H1 (cell line): ENCODE results near the gene BNC2. TPM values are rescaled to one million over a fixed set of nuclear protein-coding genes. Genes with fewer than 3 reads are reported as not detected.

Experiments
- CTCF ChIA-PET: fragments of 300-600 bp; sonication (Branson Sonifier 250); formaldehyde crosslinking; loops from one replicate; lab custom pipeline; 2021; ENCODE audit not compliant: partially characterized antibody; lab: Charles Lee
- POLR2A ChIA-PET: fragments of 300-600 bp; sonication (Branson Sonifier 250); formaldehyde crosslinking; loops from one replicate; lab custom pipeline; 2021; ENCODE audit warnings: inconsistent platforms; ENCODE audit not compliant: partially characterized antibody; lab: Charles Lee
- DNase-seq, 2 experiments: peaks; one replicate each; pipeline versions ENCODE4 v3.0.0 to v3.0.0-alpha.2; 2010 to 2022; ENCODE audit warnings: low spot score in 2 of 2, low read depth in 1 of 2, mixed read lengths in 1 of 2
- FAIRE-seq: peaks from 2 replicates; lab custom pipeline; 2011; peaks lifted over from hg19 to GRCh38; lab: Jason Lieb, UNC
- H2AFZ ChIP-seq: 2 replicates; pipeline ENCODE4 v1.8.1; 2012; ENCODE audit warnings: low read length, inconsistent platforms
- H2AK5ac ChIP-seq: 2 replicates; pipeline ENCODE4 v1.6.1; 2013; ENCODE audit warnings: low read depth, low read length
- H2BK120ac ChIP-seq: replicated peaks from 2 replicates; pipeline ENCODE3; 2013; ENCODE audit warnings: low read depth, low read length, inconsistent platforms
- H2BK12ac ChIP-seq: 2 replicates; pipeline ENCODE4 v1.6.1; 2013; ENCODE audit warnings: low read depth, low read length
- H2BK15ac ChIP-seq: 2 replicates; pipeline ENCODE4 v1.6.1; 2013; ENCODE audit warnings: low read length
- H2BK20ac ChIP-seq: 2 replicates; pipeline ENCODE4 v1.6.1; 2013; ENCODE audit warnings: low read length
- H2BK5ac ChIP-seq: 2 replicates; pipeline ENCODE4 v1.6.1; 2013; ENCODE audit warnings: low read depth, low read length
- H3K14ac ChIP-seq: 2 replicates; pipeline ENCODE4 v1.6.1; 2013; ENCODE audit warnings: inconsistent platforms; ENCODE audit not compliant: insufficient read length
- H3K18ac ChIP-seq: 2 replicates; pipeline ENCODE4 v1.6.1; 2013; ENCODE audit warnings: low read length; ENCODE audit errors: extremely low read depth
- H3K23ac ChIP-seq: 2 replicates; pipeline ENCODE4 v1.6.1; 2013; ENCODE audit warnings: inconsistent platforms; ENCODE audit not compliant: insufficient read length
- H3K23me2 ChIP-seq: 2 replicates; pipeline ENCODE4 v1.6.1; 2013; ENCODE audit warnings: low read depth, low read length
- H3K27ac ChIP-seq: 2 replicates; pipeline ENCODE4 v1.6.1; 2011; ENCODE audit warnings: low read depth, low read length, inconsistent platforms
- H3K27me3 ChIP-seq, 4 experiments: replicated peaks in 1 of 4; 1 replicate in 1 of 4; 2 replicates in 3 of 4; pipeline versions ENCODE4 v1.6.1 to v1.8.1; 2011 to 2013; ENCODE audit warnings: low read length in 3 of 4, mild to moderate bottlenecking in 3 of 4, inconsistent platforms in 2 of 4, mixed read lengths in 2 of 4, moderate library complexity in 1 of 4; ENCODE audit not compliant: control insufficient read depth in 3 of 4, insufficient read depth in 3 of 4; ENCODE audit errors: extremely low read depth in 1 of 4
- H3K36me3 ChIP-seq, 4 experiments: 2 replicates each; pipeline versions ENCODE4 v1.6.1 to v1.8.1; 2011 to 2013; ENCODE audit warnings: mild to moderate bottlenecking in 4 of 4, low read length in 3 of 4, moderate library complexity in 2 of 4, control low read depth in 1 of 4, inconsistent platforms in 1 of 4; ENCODE audit not compliant: insufficient read depth in 4 of 4, control insufficient read depth in 2 of 4
- H3K4ac ChIP-seq: replicated peaks from 2 replicates; pipeline ENCODE3; 2013; ENCODE audit warnings: low read length, low read depth, mixed read lengths, inconsistent platforms; ENCODE audit not compliant: insufficient read length
- H3K4me1 ChIP-seq, 4 experiments: replicated peaks in 1 of 4; 1 replicate in 1 of 4; 2 replicates in 3 of 4; pipeline versions ENCODE4 v1.6.1 to v1.8.1; 2011 to 2013; ENCODE audit warnings: low read length in 3 of 4, inconsistent platforms in 2 of 4, mixed read lengths in 1 of 4; ENCODE audit not compliant: insufficient read depth in 4 of 4, control insufficient read depth in 3 of 4
- H3K4me2 ChIP-seq, 2 experiments: 2 replicates each; pipeline versions ENCODE4 v1.6.1 to v1.8.1; 2011 to 2013; ENCODE audit warnings: low read depth in 2 of 2, low read length in 2 of 2, control low read depth in 1 of 2, inconsistent platforms in 1 of 2, mild to moderate bottlenecking in 1 of 2; ENCODE audit not compliant: insufficient read depth in 1 of 2
- H3K4me3 ChIP-seq, 4 experiments: fragments of 200-600, 300-600 bp in 1 of 4; sonication (generic), shearing (Covaris generic), sonication (Bioruptor Twin) in 1 of 4; 2 replicates each; pipeline versions ENCODE4 v1.5.1 to v1.8.1; 2011 to 2016; ENCODE audit warnings: low read length in 4 of 4, low read depth in 3 of 4, control low read depth in 2 of 4, inconsistent platforms in 2 of 4, mild to moderate bottlenecking in 2 of 4, mixed read lengths in 1 of 4, moderate library complexity in 1 of 4; ENCODE audit not compliant: insufficient read depth in 2 of 4; ENCODE audit errors: extremely low read depth in 1 of 4
- H3K56ac ChIP-seq: replicated peaks from 2 replicates; pipeline ENCODE3; 2013; ENCODE audit warnings: low read depth, mild to moderate bottlenecking, mixed read lengths, low read length, inconsistent platforms; ENCODE audit not compliant: insufficient read length
- H3K79me1 ChIP-seq: 2 replicates; pipeline ENCODE4 v1.6.1; 2013; ENCODE audit warnings: low read depth, low read length, control low read depth
- H3K79me2 ChIP-seq, 2 experiments: 2 replicates each; pipeline versions ENCODE4 v1.6.1 to v1.8.1; 2012 to 2013; ENCODE audit warnings: low read length in 2 of 2, mild to moderate bottlenecking in 2 of 2, inconsistent platforms in 1 of 2; ENCODE audit not compliant: insufficient read depth in 2 of 2, control insufficient read depth in 1 of 2
- H3K9ac ChIP-seq, 4 experiments: replicated peaks in 1 of 4; 1 replicate in 1 of 4; 2 replicates in 3 of 4; pipeline versions ENCODE4 v1.6.1 to v1.8.1; 2011 to 2013; ENCODE audit warnings: low read depth in 3 of 4, low read length in 3 of 4, control low read depth in 2 of 4, mild to moderate bottlenecking in 2 of 4, moderate library complexity in 2 of 4, inconsistent platforms in 1 of 4; ENCODE audit errors: extremely low read depth in 1 of 4
- H3K9me3 ChIP-seq, 2 experiments: 2 replicates each; pipeline versions ENCODE4 v1.6.1 to v1.8.1; 2012 to 2013; ENCODE audit warnings: mild to moderate bottlenecking in 2 of 2, moderate library complexity in 2 of 2, control low read depth in 1 of 2, inconsistent platforms in 1 of 2, low read depth in 1 of 2, low read length in 1 of 2, mixed read lengths in 1 of 2; ENCODE audit not compliant: insufficient read depth in 2 of 2
- H4K20me1 ChIP-seq, 2 experiments: replicated peaks in 1 of 2; 2 replicates each; pipeline versions ENCODE3 to v1.8.1; 2011 to 2013; ENCODE audit warnings: inconsistent platforms in 2 of 2, low read length in 2 of 2, mild to moderate bottlenecking in 1 of 2; ENCODE audit not compliant: insufficient read depth in 2 of 2, control insufficient read depth in 1 of 2
- H4K5ac ChIP-seq: 2 replicates; pipeline ENCODE4 v1.6.1; 2013; ENCODE audit warnings: low read length, low read depth, mixed read lengths, inconsistent platforms; ENCODE audit not compliant: insufficient read length
- H4K8ac ChIP-seq: 2 replicates; pipeline ENCODE4 v1.8.0; 2013; ENCODE audit warnings: mild to moderate bottlenecking, moderate library complexity, low read length, inconsistent platforms; ENCODE audit not compliant: insufficient read depth; ENCODE audit errors: extremely low read depth
- H4K91ac ChIP-seq: replicated peaks from 2 replicates; pipeline ENCODE3; 2013; ENCODE audit warnings: low read length, mixed read lengths, inconsistent platforms; ENCODE audit not compliant: insufficient read length
- CBX8 ChIP-seq: fragments of 300-800, 300-1000 bp; sonication (generic); IDR thresholded peaks from 2 replicates; pipeline ENCODE4 v1.7.1; 2016; ENCODE audit warnings: low read depth, low read length, borderline replicate concordance
- EGR1 ChIP-seq: IDR thresholded peaks from 2 replicates; pipeline ENCODE4 v1.6.1; 2011; ENCODE audit warnings: low read depth, low read length, borderline replicate concordance
- HDAC2 ChIP-seq, 2 experiments: fragments of 300-600 bp in 1 of 2; sonication (generic) in 1 of 2; IDR thresholded peaks; 2 replicates each; pipeline ENCODE4 v1.6.1; 2011 to 2012; ENCODE audit warnings: low read depth in 2 of 2, low read length in 2 of 2, mild to moderate bottlenecking in 2 of 2, moderate library complexity in 2 of 2, borderline replicate concordance in 1 of 2, inconsistent platforms in 1 of 2
- JUN ChIP-seq: IDR thresholded peaks from 2 replicates; pipeline ENCODE4 v1.6.1; 2011; ENCODE audit warnings: low read depth, mild to moderate bottlenecking, improper control_type of control experiment, low read length
- POU5F1 ChIP-seq: IDR thresholded peaks from 2 replicates; pipeline ENCODE4 v1.6.1; 2011; ENCODE audit warnings: low read depth, mild to moderate bottlenecking, low read length, moderate library complexity
- polyA plus RNA-seq, 7 experiments: library from polyadenylated mRNA; depleted of rRNA in 3 of 7; stranded (reverse) in 5 of 7; unstranded in 2 of 7; fragments of >200 nt in 5 of 7; fragments of 200-250 nt in 2 of 7; gene quantifications; 1 replicate in 5 of 7; 2 replicates in 1 of 7; 4 replicates in 1 of 7; pipeline versions ENCODE4 v1.2.1 to v1.2.3, GENCODE V29; 2011 to 2013; ENCODE audit warnings: missing spikeins in 2 of 7, mixed read lengths in 2 of 7
- total RNA-seq: library from RNA; stranded (reverse); fragmentation: NEBNext Ultra II Directional; extraction: Animal tissue kit (Norgen Biotek cat#: 25700); gene quantifications from 2 replicates; pipeline ENCODE4 v1.2.1, GENCODE V29; 2021

Gene BNC2
- total and polyA plus RNA-seq, 2 of the 8 experiments (the other 6 are each of a cell fraction or from before 2014, with no cell fraction given): 16.0 to 26.8 TPM

DNA sequence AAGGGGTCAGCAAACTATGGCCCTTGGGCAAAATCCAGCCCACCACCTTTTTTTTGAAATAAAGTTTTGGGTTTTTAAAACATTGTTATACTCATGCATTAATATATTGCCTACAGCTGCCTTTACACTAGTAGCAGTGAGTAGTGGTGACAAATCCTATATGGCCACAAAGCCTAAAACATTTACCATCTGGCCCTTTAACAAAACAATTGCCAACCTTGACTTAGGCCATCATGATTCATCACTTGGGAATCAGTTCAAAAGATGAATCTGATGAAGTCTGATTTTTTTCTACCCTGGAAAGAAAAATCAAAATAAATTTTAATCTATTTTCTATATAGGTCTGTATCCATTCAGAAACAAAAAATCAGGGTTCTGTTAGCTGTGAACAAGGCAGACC lies 484.9 kb downstream of the BNC2 start:
- no peak for DNase-seq
- no peaks in the 10 kb centered on the region; a peak in 1 of 4 replicates for H3K9me3 ChIP-seq
- FAIRE-seq: no peak
- no peak overlapping the region for H2BK20ac ChIP-seq
- no peak overlapping the region for H3K56ac ChIP-seq
- no peak overlapping the region for H3K27ac ChIP-seq
- ChIA-PET CTCF (interaction anchor here (1.3 kb wide), 1 partner anchor 583 kb away, joined by 3 read pairs; no protein-coding TSS in a partner anchor), POLR2A (no interaction called here)
- H4K5ac ChIP-seq: no peak overlapping the region
- no peak overlapping the region for H3K4ac ChIP-seq
- H3K9ac ChIP-seq: no peak overlapping the region
- H3K4me1 ChIP-seq: no peaks in the 10 kb centered on the region
- H2BK15ac ChIP-seq: no peak overlapping the region
- no peak overlapping the region for H3K4me2 ChIP-seq
- H3K23ac ChIP-seq: no peak overlapping the region
- no peak overlapping the region for H2BK12ac ChIP-seq
- H3K36me3 ChIP-seq: no peaks in the 10 kb centered on the region
- no peak overlapping the region for H2BK5ac ChIP-seq
- H3K18ac ChIP-seq: no peak overlapping the region
- no peak overlapping the region for H4K8ac ChIP-seq
- H3K14ac ChIP-seq: no peak overlapping the region
- H3K4me3 ChIP-seq: no peak overlapping the region
- H3K23me2 ChIP-seq: no peaks in the 10 kb centered on the region
- no peaks in the 10 kb centered on the region for H3K79me1 ChIP-seq
- no peaks in the 10 kb centered on the region for H3K79me2 ChIP-seq
- H2AFZ ChIP-seq: no peak overlapping the region
- H3K27me3 ChIP-seq: no peaks in the 10 kb centered on the region
- H2AK5ac ChIP-seq: no peak overlapping the region
- H4K91ac ChIP-seq: no peak overlapping the region
- H4K20me1 ChIP-seq: no peaks in the 10 kb centered on the region
- H2BK120ac ChIP-seq: no peak overlapping the region
- no peak for TF ChIP-seq EGR1
- TF ChIP-seq CBX8: no peak
- no peak for TF ChIP-seq JUN
- TF ChIP-seq POU5F1: no peak
- TF ChIP-seq HDAC2 (IDR thresholded peaks at IDR 0.05; ENCODE audit: borderline replicate concordance in 1 of 2, low read depth in 2 of 2, low read length in 2 of 2): no peak
